CD4-positive, CD25-positive, alpha-beta regulatory T cell (primary cell): ENCODE results near the gene KIAA0825. TPM values are rescaled to one million over a fixed set of nuclear protein-coding genes. Genes with fewer than 3 reads are reported as not detected.
"Not testable (repeated sequence)": the region's sequence is repeated elsewhere in the genome, so short reads cannot be mapped to it uniquely, and the experiment has no call there.

Experiments
- ATAC-seq, 2 donors: fragments of 150-1000 bp; cut with Tn5 transposase; one replicate each; pipeline ENCODE4 v1.10.0; 2021; ENCODE audit warnings: low read depth in 2 of 2, moderate number of reproducible peaks in 2 of 2, moderate library complexity in 1 of 2
- DNase-seq, 3 donors: peaks; one replicate each; pipeline versions ENCODE4 v3.0.0 to v3.0.0-alpha.2; 2012 to 2022; ENCODE audit warnings: mixed read lengths in 1 of 3
- H3K27ac ChIP-seq: one replicate; pipeline ENCODE4 v1.7.0; 2013; ENCODE audit warnings: mild to moderate bottlenecking, low read length; ENCODE audit not compliant: insufficient read depth, poor library complexity, severe bottlenecking
- H3K27me3 ChIP-seq: one replicate; pipeline ENCODE4 v1.7.0; 2013; ENCODE audit warnings: low read length; ENCODE audit not compliant: control insufficient read depth, insufficient read depth
- H3K36me3 ChIP-seq: one replicate; pipeline ENCODE4 v1.7.0; 2013; ENCODE audit warnings: mild to moderate bottlenecking, low read length, moderate library complexity; ENCODE audit not compliant: control insufficient read depth, insufficient read depth
- H3K4me1 ChIP-seq: 2 replicates; pipeline ENCODE4 v1.7.0; 2013; ENCODE audit warnings: mild to moderate bottlenecking, low read length; ENCODE audit not compliant: insufficient read depth, control insufficient read depth, poor library complexity, severe bottlenecking
- H3K4me3 ChIP-seq: one replicate; pipeline ENCODE4 v1.7.0; 2013; ENCODE audit warnings: low read depth, mild to moderate bottlenecking, low read length, moderate library complexity
- H3K9me3 ChIP-seq, 2 experiments: 1 replicate in 1 of 2; 2 replicates in 1 of 2; pipeline ENCODE4 v1.7.0; 2013; ENCODE audit warnings: low read length in 2 of 2, mild to moderate bottlenecking in 1 of 2, moderate library complexity in 1 of 2; ENCODE audit not compliant: control insufficient read depth in 2 of 2
- H3K27ac Mint-ChIP-seq, 3 donors: one replicate each; pipeline ENCODE4 v1.8.0; 2020 to 2022; ENCODE audit warnings: mild to moderate bottlenecking in 3 of 3, mixed read lengths in 3 of 3, moderate library complexity in 2 of 3
- H3K27me3 Mint-ChIP-seq: one replicate; pipeline ENCODE4 v1.8.0; 2022; ENCODE audit warnings: mild to moderate bottlenecking, mixed read lengths
- H3K36me3 Mint-ChIP-seq: one replicate; pipeline ENCODE4 v1.8.0; 2020; ENCODE audit warnings: mixed read lengths
- H3K4me1 Mint-ChIP-seq, 4 donors: one replicate each; pipeline ENCODE4 v1.8.0; 2020 to 2022; ENCODE audit warnings: mixed read lengths in 4 of 4, mild to moderate bottlenecking in 1 of 4
- H3K4me3 Mint-ChIP-seq, 4 donors: one replicate each; pipeline ENCODE4 v1.8.0; 2020 to 2022; ENCODE audit warnings: mild to moderate bottlenecking in 4 of 4, mixed read lengths in 4 of 4, moderate library complexity in 3 of 4
- H3K9me3 Mint-ChIP-seq, 7 donors: one replicate each; pipeline ENCODE4 v1.8.0; 2020 to 2022; ENCODE audit warnings: mixed read lengths in 7 of 7, mild to moderate bottlenecking in 3 of 7, moderate library complexity in 2 of 7
- polyA plus RNA-seq, 4 donors: library from polyadenylated mRNA; unstranded; fragments of 300-500 nt; fragmentation: Illumina TruSeq; gene quantifications; one replicate each; pipeline ENCODE4 v1.2.3, GENCODE V29; 2021
- total RNA-seq: library from RNA; stranded (reverse); gene quantifications from one replicate; pipeline ENCODE4 v1.2.3, GENCODE V29; 2022

Gene KIAA0825
- total and polyA plus RNA-seq, 5 donors from 2014 or later = 0.42 to 4.6 (median 1.3) TPM

DNA sequence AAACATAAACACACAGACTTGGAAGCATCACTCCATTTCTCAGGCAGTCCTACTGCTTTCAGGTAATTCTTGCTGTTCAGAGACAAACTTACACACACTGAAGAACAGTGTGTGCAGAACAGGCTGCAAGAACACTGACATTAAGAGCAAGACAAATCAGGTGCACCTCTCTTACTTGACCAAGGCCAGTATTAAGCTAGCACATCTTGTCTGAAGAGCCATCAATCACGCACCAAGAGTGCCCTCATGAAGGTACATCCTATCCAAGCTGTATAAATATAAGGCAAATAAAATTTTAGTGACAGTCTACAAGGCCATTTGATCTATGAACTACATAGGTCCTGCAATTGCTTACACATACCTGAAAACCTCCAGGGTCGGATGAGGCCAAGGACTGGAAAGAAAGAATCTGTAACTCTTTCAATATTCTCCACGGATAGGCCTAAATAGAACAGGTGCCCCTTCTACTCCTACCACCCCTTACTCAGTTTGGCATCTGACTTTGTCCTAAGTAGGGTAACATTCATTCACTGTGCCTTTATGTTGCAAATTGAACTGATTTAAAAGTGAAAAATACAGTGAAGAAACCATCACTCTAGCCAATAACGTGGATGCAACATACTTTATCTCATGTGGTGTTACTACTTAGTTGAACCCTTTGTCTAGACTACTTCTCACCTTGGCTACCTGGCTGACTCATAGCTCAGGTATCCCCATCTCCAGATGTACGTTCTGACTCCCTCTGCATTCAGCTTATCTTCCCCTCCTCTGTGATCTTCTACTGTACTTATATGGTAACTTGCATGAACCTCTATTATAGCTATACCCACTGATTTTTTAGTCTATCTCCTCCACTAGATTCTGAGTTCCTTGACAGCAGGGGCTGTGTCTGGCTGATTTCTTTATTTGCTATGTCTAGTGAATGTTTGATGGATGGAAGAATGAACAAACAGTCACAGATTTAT, 256.3 kb downstream of the KIAA0825 start:
- H3K9me3 Mint-ChIP-seq = peaks cover 0 to 2% (median 0%) of the 10 kb centered on the region in 7 donors
- H3K27ac Mint-ChIP-seq = no peak overlapping the region
- H3K36me3 Mint-ChIP-seq = no peaks in the 10 kb centered on the region
- no peak for ATAC-seq
- H3K27me3 Mint-ChIP-seq = no peaks in the 10 kb centered on the region
- no peak overlapping the region for H3K4me3 ChIP-seq
- DNase-seq = no peak
- no peak overlapping the region for H3K4me3 Mint-ChIP-seq
- no peaks in the 10 kb centered on the region for H3K4me1 Mint-ChIP-seq
- H3K4me1 ChIP-seq = no peaks in the 10 kb centered on the region
- no peaks in the 10 kb centered on the region for H3K9me3 ChIP-seq
- no peak overlapping the region for H3K27ac ChIP-seq
- no peaks in the 10 kb centered on the region for H3K36me3 ChIP-seq
- H3K27me3 ChIP-seq = no peaks in the 10 kb centered on the region

DNA sequence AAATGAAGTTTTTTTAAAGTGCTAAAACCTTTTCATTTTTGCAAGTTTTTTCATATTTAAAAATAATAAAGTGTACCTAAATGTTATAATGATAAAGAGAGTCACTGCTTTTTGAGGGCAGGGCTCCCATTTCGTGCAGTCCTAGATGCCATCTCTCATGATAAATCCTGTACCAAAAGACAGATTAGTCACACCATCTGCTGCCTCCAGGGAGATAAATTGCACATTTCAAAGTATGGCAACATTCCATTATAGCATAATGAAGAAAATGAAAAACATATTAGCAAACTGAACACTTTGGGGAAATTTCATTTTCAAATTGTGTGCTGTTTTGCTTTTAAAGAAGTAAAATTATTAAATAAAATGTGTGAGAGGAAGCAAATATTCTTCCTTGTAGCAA, 257.2 kb downstream of the KIAA0825 start:
- no peaks in the 10 kb centered on the region for H3K9me3 ChIP-seq
- Mint-ChIP-seq H3K4me1 (no peaks in the 10 kb centered on the region), H3K27me3 (no peaks in the 10 kb centered on the region), H3K27ac (no peak overlapping the region), H3K9me3 (peaks cover 0 to 2% (median 0%) of the 10 kb centered on the region in 7 donors), H3K36me3 (no peaks in the 10 kb centered on the region), H3K4me3 (no peak overlapping the region)
- H3K27ac ChIP-seq = no peak overlapping the region
- DNase-seq (no peak), ATAC-seq (no peak)
- H3K4me1 ChIP-seq = no peaks in the 10 kb centered on the region
- no peak overlapping the region for H3K4me3 ChIP-seq
- no peaks in the 10 kb centered on the region for H3K27me3 ChIP-seq
- H3K36me3 ChIP-seq = no peaks in the 10 kb centered on the region

DNA sequence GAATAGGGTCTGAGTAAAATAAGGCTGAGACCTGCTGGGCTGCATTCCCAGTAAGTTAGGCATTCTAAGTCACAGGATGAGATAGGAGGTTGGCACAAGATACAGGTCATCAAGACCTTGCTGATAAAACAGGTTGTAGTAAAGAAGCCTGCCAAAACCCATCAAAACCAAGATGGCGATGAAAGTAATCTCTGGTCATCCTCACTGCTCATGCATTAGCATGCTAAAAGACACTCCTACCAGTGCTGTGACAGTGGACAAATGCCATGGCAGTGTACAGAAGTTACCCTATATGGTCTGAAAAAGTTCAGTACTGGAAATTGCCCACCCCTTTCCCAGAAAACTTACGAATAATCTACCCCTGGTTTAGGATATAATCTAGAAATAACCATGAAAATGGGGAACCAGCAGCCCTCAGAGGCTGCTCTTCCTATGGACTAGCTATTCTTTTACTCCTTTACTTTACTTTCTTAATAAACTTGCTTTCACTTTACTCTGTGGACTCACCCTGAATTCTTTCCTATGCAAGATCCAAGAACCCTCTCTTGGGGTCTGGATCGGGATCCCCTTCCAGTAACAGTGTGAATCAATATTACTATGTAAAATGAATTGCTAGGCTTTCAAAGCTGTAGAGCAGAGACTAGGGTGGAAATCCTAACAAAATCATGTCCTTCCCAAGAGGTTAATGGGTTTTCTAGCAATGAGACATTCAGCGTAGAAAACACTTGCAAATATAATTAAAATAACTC, 257.8 kb downstream of the KIAA0825 start:
- no peaks in the 10 kb centered on the region for H3K9me3 ChIP-seq
- H3K4me1 ChIP-seq = no peaks in the 10 kb centered on the region
- ATAC-seq (no peak), DNase-seq (no peak)
- no peaks in the 10 kb centered on the region for H3K27me3 Mint-ChIP-seq
- no peak overlapping the region for H3K4me3 ChIP-seq
- H3K4me3 Mint-ChIP-seq = no peak overlapping the region
- no peaks in the 10 kb centered on the region for H3K36me3 Mint-ChIP-seq
- no peaks in the 10 kb centered on the region for H3K4me1 Mint-ChIP-seq
- H3K27ac ChIP-seq = no peak overlapping the region
- H3K27ac Mint-ChIP-seq = no peak overlapping the region
- no peaks in the 10 kb centered on the region for H3K27me3 ChIP-seq
- H3K9me3 Mint-ChIP-seq = peaks cover 0 to 2% (median 0%) of the 10 kb centered on the region in 7 donors
- no peaks in the 10 kb centered on the region for H3K36me3 ChIP-seq

DNA sequence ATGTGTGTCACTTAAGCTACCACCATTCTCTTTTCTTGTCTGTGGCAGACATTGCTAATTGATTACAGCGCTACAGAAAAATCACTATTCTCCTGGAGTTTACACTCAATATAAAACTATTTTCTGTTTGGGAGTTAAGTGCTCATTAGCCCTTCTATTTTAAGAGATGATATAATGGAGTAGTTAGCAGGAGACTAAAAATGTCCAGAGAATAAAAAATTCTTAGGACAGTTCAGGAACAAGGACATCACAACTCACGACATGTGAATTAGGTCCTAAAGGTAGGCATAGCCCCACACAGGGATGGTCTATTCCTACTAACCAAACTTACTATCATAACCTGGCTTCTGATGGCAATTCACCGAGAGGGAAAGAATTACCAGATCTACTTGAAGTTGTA, 258.5 kb downstream of the KIAA0825 start:
- Histone ChIP-seq H3K4me1 (no peaks in the 10 kb centered on the region), H3K9me3 (no peaks in the 10 kb centered on the region), H3K27me3 (no peaks in the 10 kb centered on the region), H3K27ac (no peak overlapping the region), H3K4me3 (no peak overlapping the region), H3K36me3 (no peaks in the 10 kb centered on the region)
- Mint-ChIP-seq H3K4me3 (no peak overlapping the region), H3K9me3 (peaks cover 0 to 2% (median 0%) of the 10 kb centered on the region in 7 donors), H3K36me3 (no peaks in the 10 kb centered on the region), H3K27ac (no peak overlapping the region), H3K27me3 (no peaks in the 10 kb centered on the region), H3K4me1 (no peaks in the 10 kb centered on the region)
- ATAC-seq (no peak), DNase-seq (no peak)

DNA sequence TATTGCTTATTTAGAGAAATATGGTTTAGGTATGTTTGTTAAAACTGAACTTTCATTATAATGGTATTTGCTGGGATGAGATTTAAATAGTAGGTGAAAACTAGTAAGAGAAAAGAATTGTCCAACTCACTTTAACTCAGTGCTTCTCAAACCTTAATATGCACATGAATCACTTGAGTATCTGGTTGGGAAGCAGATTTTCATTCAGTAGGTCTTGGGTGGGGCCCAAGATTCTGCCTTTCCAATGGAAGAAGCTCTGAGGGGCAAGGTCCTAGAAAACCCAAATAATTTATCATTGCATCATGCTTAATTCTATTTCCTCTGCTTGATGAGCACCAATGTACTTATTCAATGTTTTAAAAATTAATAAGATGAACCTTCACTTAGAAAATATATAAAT, 262.6 kb downstream of the KIAA0825 start:
- no peaks in the 10 kb centered on the region for H3K27me3 ChIP-seq
- H3K4me1 Mint-ChIP-seq = no peaks in the 10 kb centered on the region
- H3K9me3 ChIP-seq = no peaks in the 10 kb centered on the region
- no peak overlapping the region for H3K27ac ChIP-seq
- ATAC-seq = no peak
- no peak overlapping the region for H3K4me3 ChIP-seq
- peaks cover 0 to 6% (median 0%) of the 10 kb centered on the region in 7 donors for H3K9me3 Mint-ChIP-seq
- no peaks in the 10 kb centered on the region for H3K4me1 ChIP-seq
- no peak for DNase-seq
- H3K27ac Mint-ChIP-seq = no peak overlapping the region
- no peak overlapping the region for H3K4me3 Mint-ChIP-seq
- no peaks in the 10 kb centered on the region for H3K36me3 Mint-ChIP-seq
- no peaks in the 10 kb centered on the region for H3K36me3 ChIP-seq
- H3K27me3 Mint-ChIP-seq = no peaks in the 10 kb centered on the region

DNA sequence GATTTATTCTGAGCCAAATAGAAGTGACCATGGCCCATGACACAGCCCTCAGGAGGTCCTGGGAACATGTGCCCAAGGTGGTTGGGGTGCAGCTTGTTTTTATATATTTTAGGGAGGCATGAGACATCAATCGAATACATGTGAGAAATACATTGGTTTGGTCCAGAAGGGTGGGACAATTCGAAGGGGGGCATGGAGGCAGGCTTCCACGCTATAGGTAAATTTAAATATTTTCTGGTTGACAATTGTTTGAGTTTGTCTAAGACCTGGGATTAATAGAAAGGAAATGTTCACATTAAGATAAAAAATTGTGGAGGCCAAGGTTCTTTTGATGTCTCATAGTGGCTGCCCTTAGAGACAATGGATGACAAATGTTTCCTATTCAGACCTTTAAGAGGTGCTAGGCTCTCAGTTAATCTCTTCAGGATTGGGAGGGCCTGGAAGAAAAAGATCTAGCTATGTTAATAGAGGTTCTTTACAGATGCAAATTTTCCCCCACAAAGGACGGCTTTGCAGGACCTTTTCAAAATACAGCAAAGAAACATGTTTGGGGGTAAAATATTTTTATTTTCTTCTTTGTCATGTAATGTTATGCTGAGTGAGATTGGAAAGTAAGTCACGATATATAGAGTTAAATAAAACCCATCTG, 263.4 kb downstream of the KIAA0825 start:
- not testable (repeated sequence) for H3K4me1 Mint-ChIP-seq, H3K27ac ChIP-seq, H3K27ac Mint-ChIP-seq, H3K9me3 Mint-ChIP-seq, H3K27me3 Mint-ChIP-seq, H3K36me3 Mint-ChIP-seq, H3K4me1 ChIP-seq, H3K4me3 Mint-ChIP-seq, H3K4me3 ChIP-seq, ATAC-seq, DNase-seq, H3K36me3 ChIP-seq, H3K27me3 ChIP-seq, H3K9me3 ChIP-seq

DNA sequence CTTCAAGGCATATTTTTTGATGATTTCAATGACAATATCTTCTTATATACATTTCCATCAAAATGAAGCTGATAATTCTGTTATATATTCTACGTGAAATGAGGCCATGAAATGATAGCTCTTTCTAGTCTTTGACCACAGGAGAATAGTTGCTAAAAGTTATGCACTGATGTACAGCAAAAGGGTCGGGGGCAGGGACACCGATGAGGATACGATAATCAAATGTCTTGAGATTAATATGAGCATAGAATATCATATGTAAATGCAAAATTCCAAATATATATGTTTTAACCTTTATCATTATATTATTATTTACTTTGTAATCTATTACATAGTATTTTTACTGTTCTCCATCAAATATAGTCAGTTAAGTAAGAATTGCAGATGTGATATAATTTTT, 264.8 kb downstream of the KIAA0825 start:
- Histone ChIP-seq H3K27ac (no peak overlapping the region), H3K4me3 (no peak overlapping the region), H3K27me3 (no peaks in the 10 kb centered on the region), H3K36me3 (no peaks in the 10 kb centered on the region), H3K9me3 (no peaks in the 10 kb centered on the region), H3K4me1 (no peaks in the 10 kb centered on the region)
- DNase-seq (no peak), ATAC-seq (no peak)
- Mint-ChIP-seq H3K36me3 (no peaks in the 10 kb centered on the region), H3K9me3 (peaks cover 0 to 6% (median under 1%) of the 10 kb centered on the region in 7 donors), H3K4me1 (no peaks in the 10 kb centered on the region), H3K27me3 (no peaks in the 10 kb centered on the region), H3K27ac (no peak overlapping the region), H3K4me3 (no peak overlapping the region)
